ENCODE results near the gene SP140. TPM values are rescaled to one million over a fixed set of nuclear protein-coding genes. Genes with fewer than 3 reads are reported as not detected.
"Not testable (repeated sequence)": the region's sequence is repeated elsewhere in the genome, so short reads cannot be mapped to it uniquely, and the experiment has no call there.

Gene SP140
- total RNA-seq, 2 donors from 2014 or later: not detected

- Mint-ChIP-seq H3K27ac (no peak overlapping the region), H3K4me3 (no peak overlapping the region), H3K4me1 (peaks cover 4% of the 10 kb centered on the region), H3K27me3 (ENCODE audit: insufficient read depth) (no peaks in the 10 kb centered on the region), H3K36me3 (ENCODE audit: low read depth) (no peaks in the 10 kb centered on the region), H3K9me3 (peaks cover 6% of the 10 kb centered on the region)
- no peaks in the 10 kb centered on the region for H3K4me1 ChIP-seq (ENCODE audit: control insufficient read depth, insufficient read depth, low read length)
- no peak overlapping the region for H3K27ac ChIP-seq (ENCODE audit: low read depth, low read length)
- H3K9me3 ChIP-seq (ENCODE audit: control insufficient read depth, low read length): no peaks in the 10 kb centered on the region
- no peak for DNase-seq
- 95 to 100% methylated on average over 1 to 2 of the region's 2 CpGs for WGBS, 2 experiments (ENCODE audit: insufficient coverage in 1 of 2, insufficient read length in 1 of 2)
- H3K4me3 ChIP-seq (ENCODE audit: low read length): no peak overlapping the region
- no peak overlapping the region for H3K9ac ChIP-seq (ENCODE audit: extremely low read depth, low read length, poor library complexity, severe bottlenecking)
- no peaks in the 10 kb centered on the region for H3K36me3 ChIP-seq (ENCODE audit: control insufficient read depth, insufficient read depth, low read length)
- no peaks in the 10 kb centered on the region for H3K27me3 ChIP-seq (ENCODE audit: control insufficient read depth, insufficient read depth, low read length, poor library complexity, severe bottlenecking)
- no peak for TF ChIP-seq CTCF (conservative IDR thresholded peaks at IDR 0.05)
These were observed 81.9 kb downstream of the SP140 start for GRCh38 chr2:230307485-230307884.

GRCh38 chr2:230308402-230309000 lies 83.0 kb downstream of the SP140 start:
- H3K4me1 ChIP-seq (ENCODE audit: control insufficient read depth, insufficient read depth, low read length): no peaks in the 10 kb centered on the region
- no peak overlapping the region for H3K9ac ChIP-seq (ENCODE audit: extremely low read depth, low read length, poor library complexity, severe bottlenecking)

GRCh38 chr2:230310792-230311191 lies 85.3 kb downstream of the SP140 start:
- not testable (repeated sequence) for H3K36me3 ChIP-seq (ENCODE audit: control insufficient read depth, insufficient read depth, low read length); H3K27ac Mint-ChIP-seq; DNase-seq; H3K36me3 Mint-ChIP-seq (ENCODE audit: low read depth); H3K27me3 Mint-ChIP-seq (ENCODE audit: insufficient read depth); H3K4me1 Mint-ChIP-seq; H3K4me1 ChIP-seq (ENCODE audit: control insufficient read depth, insufficient read depth, low read length); H3K9ac ChIP-seq (ENCODE audit: extremely low read depth, low read length, poor library complexity, severe bottlenecking); H3K9me3 Mint-ChIP-seq; H3K27ac ChIP-seq (ENCODE audit: low read depth, low read length); H3K9me3 ChIP-seq (ENCODE audit: control insufficient read depth, low read length); H3K27me3 ChIP-seq (ENCODE audit: control insufficient read depth, insufficient read depth, low read length, poor library complexity, severe bottlenecking); H3K4me3 Mint-ChIP-seq; H3K4me3 ChIP-seq (ENCODE audit: low read length)
- no CpG with 5 or more reads among the region's 5 CpGs for WGBS, 2 experiments (ENCODE audit: insufficient coverage in 1 of 2, insufficient read length in 1 of 2)

More at GRCh38 chr2:230308402-230309000, 83.0 kb downstream of the SP140 start:
- no peak overlapping the region for H3K4me3 ChIP-seq (ENCODE audit: low read length)
- H3K27me3 ChIP-seq (ENCODE audit: control insufficient read depth, insufficient read depth, low read length, poor library complexity, severe bottlenecking): no peaks in the 10 kb centered on the region
- Mint-ChIP-seq H3K27ac (no peak overlapping the region), H3K27me3 (ENCODE audit: insufficient read depth) (no peaks in the 10 kb centered on the region), H3K4me3 (no peak overlapping the region), H3K4me1 (peaks cover 4% of the 10 kb centered on the region), H3K36me3 (ENCODE audit: low read depth) (no peaks in the 10 kb centered on the region), H3K9me3 (peaks cover 6% of the 10 kb centered on the region)
- 93 to 95% methylated on average over 9 to 12 of the region's 12 CpGs for WGBS, 2 experiments (ENCODE audit: insufficient coverage in 1 of 2, insufficient read length in 1 of 2)
- no peak for TF ChIP-seq CTCF (conservative IDR thresholded peaks at IDR 0.05)
- DNase-seq: no peak
- no peaks in the 10 kb centered on the region for H3K36me3 ChIP-seq (ENCODE audit: control insufficient read depth, insufficient read depth, low read length)
- no peak overlapping the region for H3K27ac ChIP-seq (ENCODE audit: low read depth, low read length)
- H3K9me3 ChIP-seq (ENCODE audit: control insufficient read depth, low read length): no peaks in the 10 kb centered on the region

GRCh38 chr2:230311634-230312033 lies 86.1 kb downstream of the SP140 start:
- not testable (repeated sequence) for H3K36me3 Mint-ChIP-seq (ENCODE audit: low read depth); H3K9ac ChIP-seq (ENCODE audit: extremely low read depth, low read length, poor library complexity, severe bottlenecking); H3K4me3 ChIP-seq (ENCODE audit: low read length); H3K4me1 ChIP-seq (ENCODE audit: control insufficient read depth, insufficient read depth, low read length); H3K9me3 Mint-ChIP-seq; H3K27me3 Mint-ChIP-seq (ENCODE audit: insufficient read depth); H3K27ac ChIP-seq (ENCODE audit: low read depth, low read length); H3K27ac Mint-ChIP-seq; H3K36me3 ChIP-seq (ENCODE audit: control insufficient read depth, insufficient read depth, low read length); H3K4me1 Mint-ChIP-seq; H3K9me3 ChIP-seq (ENCODE audit: control insufficient read depth, low read length); H3K4me3 Mint-ChIP-seq; H3K27me3 ChIP-seq (ENCODE audit: control insufficient read depth, insufficient read depth, low read length, poor library complexity, severe bottlenecking)
- 89% methylated on average over 1 of the region's 1 CpG; no CpG with 5 or more reads in 1 of the 2 experiments for WGBS, 2 experiments (ENCODE audit: insufficient coverage in 1 of 2, insufficient read length in 1 of 2)
- peak; percentile 39 for DNase-seq
